K562 (cell line): ENCODE measurements around the gene GPATCH2. TPM values are rescaled to one million over a fixed set of nuclear protein-coding genes. Genes with fewer than 3 reads are reported as not detected.

Experiments
- ATAC-seq: fragments of 200-7000 bp; cut with Tn5 transposase; 3 replicates; pipeline ENCODE4 v1.9.1; 2020; ENCODE audit warnings: moderate library complexity
- BruUV-seq: library from RNA; stranded (reverse); fragments of 400-500 nt; replicated peaks from 2 replicates; lab custom pipeline; 2021; lab: Mats Ljungman, UMichigan
- CTCF ChIA-PET: fragments of 300-600 bp; formaldehyde crosslinking; extraction: SDS; loops from one replicate; lab custom pipeline; 2021; ENCODE audit warnings: low intra/inter-chr PET ratio; lab: Yijun Ruan, JAX
- POLR2A ChIA-PET: fragments of 300-600, 350-650 bp; sonication (Branson Sonifier 250); formaldehyde crosslinking; extraction: SDS; loops from one replicate; lab custom pipeline; 2021; ENCODE audit warnings: antibody characterized with exemption, inconsistent platforms; lab: Yijun Ruan, JAX
- DNase-seq, 4 experiments: peaks; one replicate each; pipeline versions ENCODE4 v3.0.0 to v3.0.0-alpha.2; 2011 to 2018; ENCODE audit warnings: low spot score in 3 of 4, mixed read lengths in 3 of 4; ENCODE audit errors: extremely low read depth in 1 of 4
- FAIRE-seq: peaks from 2 replicates; lab custom pipeline; 2011; peaks lifted over from hg19 to GRCh38; lab: Jason Lieb, UNC
- H2AFZ ChIP-seq: 2 replicates; pipeline ENCODE4 v1.6.0; 2011; ENCODE audit warnings: low read depth, low read length, control low read depth, inconsistent platforms
- H3K27ac ChIP-seq: fragments of 200-600 bp; 3 replicates; pipeline ENCODE4 v1.8.0; 2011; ENCODE audit warnings: low read depth, mild to moderate bottlenecking, control low read depth, inconsistent platforms, low read length, moderate library complexity, mixed read lengths; ENCODE audit errors: extremely low read depth
- H3K27me3 ChIP-seq, 2 experiments: fragments of 300-600 bp in 1 of 2; 2 replicates in 1 of 2; 3 replicates in 1 of 2; pipeline versions ENCODE4 v1.6.0 to v1.8.0; 2011; ENCODE audit warnings: inconsistent platforms in 2 of 2, low read length in 2 of 2, mild to moderate bottlenecking in 1 of 2, mixed read lengths in 1 of 2, moderate library complexity in 1 of 2; ENCODE audit not compliant: control insufficient read depth in 2 of 2, insufficient read depth in 2 of 2
- H3K36me3 ChIP-seq: fragments of 300-600 bp; 3 replicates; pipeline ENCODE4 v1.8.0; 2011; ENCODE audit warnings: mild to moderate bottlenecking, low read length, inconsistent platforms; ENCODE audit not compliant: control insufficient read depth, insufficient read depth
- H3K4me1 ChIP-seq, 2 experiments: fragments of 200-600 bp in 1 of 2; replicated peaks in 1 of 2; 2 replicates in 1 of 2; 3 replicates in 1 of 2; pipeline versions ENCODE4 v1.5.1 to v1.8.0; 2011; ENCODE audit warnings: inconsistent platforms in 2 of 2, low read length in 2 of 2, mild to moderate bottlenecking in 1 of 2, mixed read lengths in 1 of 2, moderate library complexity in 1 of 2; ENCODE audit not compliant: control insufficient read depth in 2 of 2, insufficient read depth in 2 of 2
- H3K4me2 ChIP-seq: 2 replicates; pipeline ENCODE4 v1.6.1; 2011; ENCODE audit warnings: low read length, control low read depth, inconsistent platforms, mixed read lengths; ENCODE audit not compliant: insufficient read depth
- H3K4me3 ChIP-seq: fragments of 200-600 bp; sonication (generic), shearing (Covaris generic); 2 replicates; pipeline ENCODE4 v1.5.1; 2016; ENCODE audit warnings: control low read depth, inconsistent platforms
- H3K79me2 ChIP-seq: fragments of 200-600 bp; 3 replicates; pipeline ENCODE4 v1.8.0; 2011; ENCODE audit warnings: low read length, inconsistent platforms; ENCODE audit not compliant: control insufficient read depth, insufficient read depth
- H3K9ac ChIP-seq, 2 experiments: 2 replicates each; pipeline versions ENCODE4 v1.6.0 to v1.6.1; 2011; ENCODE audit warnings: low read depth in 2 of 2, low read length in 2 of 2, control low read depth in 1 of 2, inconsistent platforms in 1 of 2, mild to moderate bottlenecking in 1 of 2, mixed read lengths in 1 of 2; ENCODE audit not compliant: insufficient read depth in 1 of 2
- H3K9me1 ChIP-seq: one replicate; pipeline ENCODE4 v1.6.0; 2011; ENCODE audit warnings: inconsistent platforms, mild to moderate bottlenecking, low read length, moderate library complexity; ENCODE audit not compliant: control insufficient read depth, insufficient read depth
- H3K9me3 ChIP-seq: replicated peaks from 2 replicates; pipeline ENCODE4 v1.5.1; 2011; ENCODE audit warnings: low read depth, low read length, inconsistent platforms; ENCODE audit not compliant: control insufficient read depth, insufficient read depth
- H4K20me1 ChIP-seq: replicated peaks from 2 replicates; pipeline ENCODE4 v1.6.1; 2011; ENCODE audit warnings: low read length, inconsistent platforms, mixed read lengths; ENCODE audit not compliant: control insufficient read depth, insufficient read depth
- ZNF699 ChIP-seq: fragments of 250-450 bp; sonication (Bioruptor Pico); IDR thresholded peaks from 2 replicates; pipeline ENCODE4 v1.8.0; 2021; ENCODE audit warnings: mild to moderate bottlenecking, moderate library complexity; ENCODE audit not compliant: insufficient replicate concordance
- WGBS: fragments of 100-300 bp; shearing (Covaris generic); methylation state at CpG from one replicate; pipeline ENCODE4 v1.1.6; 2016; ENCODE audit warnings: low coverage, mixed read lengths; ENCODE audit not compliant: insufficient coverage; ENCODE audit errors: missing lambda C conversion rate; 5-methylcytosine and 5-hydroxymethylcytosine counted together
- in situ Hi-C: fragments of 300-500 bp; cut with MboI; formaldehyde crosslinking; loops from 4 replicates; pipeline ENCODE4 v1.15.0; 2018; ENCODE audit warnings: inconsistent platforms, mixed read lengths
- intact Hi-C: fragments of 100-400 bp; cut with micrococcal nuclease; formaldehyde crosslinking; loops from 2 replicates; pipeline ENCODE4 v1.14.2; 2022
- polyA plus RNA-seq, 8 experiments: library from polyadenylated mRNA; depleted of rRNA in 4 of 8; stranded (reverse) in 5 of 8; unstranded in 3 of 8; fragments of >200 nt; fragmentation: Nextera tagmentation in 2 of 8; fragmentation: Illumina TruSeq in 1 of 8; extraction: Ambion mirVana in 2 of 8; extraction: Trizol in 1 of 8; gene quantifications; 2 replicates each; pipeline versions ENCODE4 v1.2.1 to v1.2.3, GENCODE V29; 2011 to 2014; ENCODE audit warnings: inconsistent platforms in 1 of 8, missing spikeins in 1 of 8
- total RNA-seq, 7 experiments: library from RNA; depleted of rRNA in 6 of 7; stranded (reverse); fragments of >200 nt in 6 of 7; fragmentation: Illumina TruSeq in 2 of 7; extraction: Trizol in 2 of 7; gene quantifications; 2 replicates each; pipeline versions ENCODE4 v1.2.1 to v1.2.3, GENCODE V29; 2011 to 2021; ENCODE audit warnings: low replicate concordance in 1 of 7
- TF ChIP-seq, protein P1 (sequence below): sonication (generic); formaldehyde crosslinking; IDR thresholded peaks from 2 replicates; pipeline ENCODE4 v1.8.0; 2022; ENCODE audit warnings: mild to moderate bottlenecking, missing genetic modification reagents, borderline replicate concordance
- TF ChIP-seq, protein P2 (sequence below): fragments of 150-350 bp; IDR thresholded peaks from 2 replicates; pipeline ENCODE4 v1.6.1; 2014; ENCODE audit warnings: low read depth, mild to moderate bottlenecking, low read length, borderline replicate concordance

The GPATCH2 gene
- total and polyA plus RNA-seq, 9 of the 15 experiments (the other 6 are each of a cell fraction or from before 2014, with no cell fraction given) = 0.38 to 2.0 (median 0.55) TPM

DNA sequence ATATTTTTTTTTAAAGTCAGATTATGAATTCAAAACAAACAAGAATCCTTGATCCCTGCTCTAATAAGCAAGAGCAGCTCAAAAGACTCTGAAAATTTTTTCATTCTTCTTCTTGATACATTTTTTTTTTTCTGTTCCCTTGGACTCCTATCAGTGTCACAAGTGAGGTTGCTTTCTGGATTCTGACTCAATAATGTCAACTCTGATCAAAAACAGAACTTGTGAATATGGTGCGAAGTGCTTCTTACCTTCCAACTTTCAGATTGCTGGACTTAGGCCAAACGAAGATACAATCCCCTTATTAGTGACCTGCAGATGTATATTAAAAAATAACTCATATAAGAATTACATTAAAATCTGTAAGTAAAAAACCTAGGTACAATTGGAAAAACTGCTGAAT is 136.1 kb downstream of the GPATCH2 start:
- H3K9me3 ChIP-seq = 0 out of 2 replicates have a peak, but pooled peaks cover 2% of the 10 kb centered on the region
- 4% methylated on average over 2 of the region's 2 CpGs for WGBS
- DNase-seq = no peak
- ChIA-PET POLR2A (no interaction called here), CTCF (no interaction called here)
- no peak overlapping the region for H3K4me3 ChIP-seq
- no TSS peak for BruUV-seq
- intact Hi-C loops = no loop called here
- no peak overlapping the region for H3K4me2 ChIP-seq
- H3K9ac ChIP-seq = no peak overlapping the region
- FAIRE-seq = no peak
- H3K79me2 ChIP-seq = no peaks in the 10 kb centered on the region
- no peaks in the 10 kb centered on the region for H3K36me3 ChIP-seq
- H3K27me3 ChIP-seq = no peaks in the 10 kb centered on the region
- H2AFZ ChIP-seq = no peak overlapping the region
- no peak for TF ChIP-seq ZNF699
- TF ChIP-seq, protein P1, sequence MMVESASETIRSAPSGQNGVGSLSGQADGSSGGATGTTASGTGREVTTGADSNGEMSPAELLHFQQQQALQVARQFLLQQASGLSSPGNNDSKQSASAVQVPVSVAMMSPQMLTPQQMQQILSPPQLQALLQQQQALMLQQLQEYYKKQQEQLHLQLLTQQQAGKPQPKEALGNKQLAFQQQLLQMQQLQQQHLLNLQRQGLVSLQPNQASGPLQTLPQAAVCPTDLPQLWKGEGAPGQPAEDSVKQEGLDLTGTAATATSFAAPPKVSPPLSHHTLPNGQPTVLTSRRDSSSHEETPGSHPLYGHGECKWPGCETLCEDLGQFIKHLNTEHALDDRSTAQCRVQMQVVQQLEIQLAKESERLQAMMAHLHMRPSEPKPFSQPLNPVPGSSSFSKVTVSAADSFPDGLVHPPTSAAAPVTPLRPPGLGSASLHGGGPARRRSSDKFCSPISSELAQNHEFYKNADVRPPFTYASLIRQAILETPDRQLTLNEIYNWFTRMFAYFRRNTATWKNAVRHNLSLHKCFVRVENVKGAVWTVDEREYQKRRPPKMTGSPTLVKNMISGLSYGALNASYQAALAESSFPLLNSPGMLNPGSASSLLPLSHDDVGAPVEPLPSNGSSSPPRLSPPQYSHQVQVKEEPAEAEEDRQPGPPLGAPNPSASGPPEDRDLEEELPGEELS (CRISPR knock-in tag) = no peak
- TF ChIP-seq, protein P2, sequence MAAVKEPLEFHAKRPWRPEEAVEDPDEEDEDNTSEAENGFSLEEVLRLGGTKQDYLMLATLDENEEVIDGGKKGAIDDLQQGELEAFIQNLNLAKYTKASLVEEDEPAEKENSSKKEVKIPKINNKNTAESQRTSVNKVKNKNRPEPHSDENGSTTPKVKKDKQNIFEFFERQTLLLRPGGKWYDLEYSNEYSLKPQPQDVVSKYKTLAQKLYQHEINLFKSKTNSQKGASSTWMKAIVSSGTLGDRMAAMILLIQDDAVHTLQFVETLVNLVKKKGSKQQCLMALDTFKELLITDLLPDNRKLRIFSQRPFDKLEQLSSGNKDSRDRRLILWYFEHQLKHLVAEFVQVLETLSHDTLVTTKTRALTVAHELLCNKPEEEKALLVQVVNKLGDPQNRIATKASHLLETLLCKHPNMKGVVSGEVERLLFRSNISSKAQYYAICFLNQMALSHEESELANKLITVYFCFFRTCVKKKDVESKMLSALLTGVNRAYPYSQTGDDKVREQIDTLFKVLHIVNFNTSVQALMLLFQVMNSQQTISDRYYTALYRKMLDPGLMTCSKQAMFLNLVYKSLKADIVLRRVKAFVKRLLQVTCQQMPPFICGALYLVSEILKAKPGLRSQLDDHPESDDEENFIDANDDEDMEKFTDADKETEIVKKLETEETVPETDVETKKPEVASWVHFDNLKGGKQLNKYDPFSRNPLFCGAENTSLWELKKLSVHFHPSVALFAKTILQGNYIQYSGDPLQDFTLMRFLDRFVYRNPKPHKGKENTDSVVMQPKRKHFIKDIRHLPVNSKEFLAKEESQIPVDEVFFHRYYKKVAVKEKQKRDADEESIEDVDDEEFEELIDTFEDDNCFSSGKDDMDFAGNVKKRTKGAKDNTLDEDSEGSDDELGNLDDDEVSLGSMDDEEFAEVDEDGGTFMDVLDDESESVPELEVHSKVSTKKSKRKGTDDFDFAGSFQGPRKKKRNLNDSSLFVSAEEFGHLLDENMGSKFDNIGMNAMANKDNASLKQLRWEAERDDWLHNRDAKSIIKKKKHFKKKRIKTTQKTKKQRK = no peak
- ATAC-seq = no peak
- no peaks in the 10 kb centered on the region for H4K20me1 ChIP-seq
- H3K27ac ChIP-seq = no peak overlapping the region
- in situ Hi-C loops = no loop called here
- no peaks in the 10 kb centered on the region for H3K4me1 ChIP-seq
- H3K9me1 ChIP-seq = no peaks in the 10 kb centered on the region
